Anterior cingulate cortex (tissue), 58 donors: ENCODE data around the gene PIF1.
"Not testable (repeated sequence)": the region's sequence is repeated elsewhere in the genome, so short reads cannot be mapped to it uniquely, and the experiment has no call there.

Experiments
- DNase-seq, 58 donors: peaks; one replicate each; lab custom pipeline; 2025; lab: John Stamatoyannopoulos, UW

The PIF1 gene

GRCh38 chr15:64847876-64848716, 22.6 kb upstream of the PIF1 start:
- DNase-seq: no peak

- no peak for DNase-seq
These were observed 22.0 kb upstream of the PIF1 start for GRCh38 chr15:64847448-64847847.

GRCh38 chr15:64847016-64847415, 21.6 kb upstream of the PIF1 start:
- DNase-seq: no peak

GRCh38 chr15:64845831-64846595, 20.6 kb upstream of the PIF1 start:
- DNase-seq: no peak

GRCh38 chr15:64845183-64845611, 19.8 kb upstream of the PIF1 start:
- peak in 48 of 58 donors; percentile 18 to 80 (median 48) for DNase-seq

- no peak for DNase-seq
These were observed 19.2 kb upstream of the PIF1 start for GRCh38 chr15:64844576-64845145.

GRCh38 chr15:64843991-64844390, 18.5 kb upstream of the PIF1 start:
- DNase-seq: no peak

- peak in 3 of 58 donors; percentile 10 to 63 (median 15) for DNase-seq
These were observed 17.6 kb upstream of the PIF1 start for GRCh38 chr15:64842986-64843561.

GRCh38 chr15:64842096-64842939, 16.9 kb upstream of the PIF1 start:
- no peak for DNase-seq

GRCh38 chr15:64841344-64842095, 16.1 kb upstream of the PIF1 start, which contains the start of gene PLEKHO2:
TSS of gene PLEKHO2 (plus strand) at chr15:64841915. CDS start at chr15:64842017, 102 bp downstream.
- DNase-seq: peak in 57 of 58 donors; percentile 28 to 97 (median 91)

GRCh38 chr15:64841060-64841343, 15.6 kb upstream of the PIF1 start:
- no peak for DNase-seq

GRCh38 chr15:64837502-64837901, 12.1 kb upstream of the PIF1 start:
- peak in 1 of 58 donors; percentile 19 for DNase-seq

GRCh38 chr15:64836023-64836536, 10.6 kb upstream of the PIF1 start:
- DNase-seq: no peak

- DNase-seq: no peak
These were observed 8.2 kb upstream of the PIF1 start for GRCh38 chr15:64833690-64834089.

GRCh38 chr15:64828985-64829384, 3.5 kb upstream of the PIF1 start:
- DNase-seq: no peak

- no peak for DNase-seq
These were observed 467 bp downstream of the PIF1 start for GRCh38 chr15:64824929-64825430.

- no peak for DNase-seq
These were observed 9.0 kb downstream of the PIF1 start for GRCh38 chr15:64816452-64816851.

- not testable (repeated sequence) for DNase-seq
These were observed 10.5 kb downstream of the PIF1 start for GRCh38 chr15:64814965-64815364.

- DNase-seq: not testable (repeated sequence)
These were observed 11.2 kb downstream of the PIF1 start for GRCh38 chr15:64814283-64814682.
